ENCODE results near the gene APPL1.

The APPL1 gene

DNA sequence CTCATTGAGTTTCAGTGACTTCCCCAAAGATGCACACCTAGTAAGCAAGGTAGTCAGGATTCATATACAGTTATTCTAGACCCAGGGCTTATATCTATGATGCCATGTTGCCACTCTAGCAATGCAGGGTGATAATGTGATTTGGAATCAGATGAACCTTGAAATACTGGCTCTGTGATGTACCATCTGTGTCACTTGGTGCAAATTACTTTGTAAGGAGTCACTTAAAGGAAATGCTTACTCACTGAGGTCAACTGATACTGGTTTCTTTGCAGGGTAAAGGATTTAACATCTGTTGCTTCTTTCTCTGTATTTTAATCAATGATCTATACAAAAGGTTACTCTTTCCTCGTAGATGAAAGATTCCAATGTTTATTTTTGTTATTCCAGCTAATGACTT is 54.2 kb downstream of the APPL1 start:
- TF ChIP-seq, protein P1, sequence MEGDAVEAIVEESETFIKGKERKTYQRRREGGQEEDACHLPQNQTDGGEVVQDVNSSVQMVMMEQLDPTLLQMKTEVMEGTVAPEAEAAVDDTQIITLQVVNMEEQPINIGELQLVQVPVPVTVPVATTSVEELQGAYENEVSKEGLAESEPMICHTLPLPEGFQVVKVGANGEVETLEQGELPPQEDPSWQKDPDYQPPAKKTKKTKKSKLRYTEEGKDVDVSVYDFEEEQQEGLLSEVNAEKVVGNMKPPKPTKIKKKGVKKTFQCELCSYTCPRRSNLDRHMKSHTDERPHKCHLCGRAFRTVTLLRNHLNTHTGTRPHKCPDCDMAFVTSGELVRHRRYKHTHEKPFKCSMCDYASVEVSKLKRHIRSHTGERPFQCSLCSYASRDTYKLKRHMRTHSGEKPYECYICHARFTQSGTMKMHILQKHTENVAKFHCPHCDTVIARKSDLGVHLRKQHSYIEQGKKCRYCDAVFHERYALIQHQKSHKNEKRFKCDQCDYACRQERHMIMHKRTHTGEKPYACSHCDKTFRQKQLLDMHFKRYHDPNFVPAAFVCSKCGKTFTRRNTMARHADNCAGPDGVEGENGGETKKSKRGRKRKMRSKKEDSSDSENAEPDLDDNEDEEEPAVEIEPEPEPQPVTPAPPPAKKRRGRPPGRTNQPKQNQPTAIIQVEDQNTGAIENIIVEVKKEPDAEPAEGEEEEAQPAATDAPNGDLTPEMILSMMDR (IDR thresholded peaks at IDR 0.05; ENCODE audit: control insufficient read depth, insufficient read depth, low read depth, low read length, missing control alignments) = no peak
- no peak for DNase-seq (ENCODE audit: low read depth)
- no peak overlapping the region for H3K4me3 ChIP-seq (ENCODE audit: control insufficient read depth, low read depth, low read length)

DNA sequence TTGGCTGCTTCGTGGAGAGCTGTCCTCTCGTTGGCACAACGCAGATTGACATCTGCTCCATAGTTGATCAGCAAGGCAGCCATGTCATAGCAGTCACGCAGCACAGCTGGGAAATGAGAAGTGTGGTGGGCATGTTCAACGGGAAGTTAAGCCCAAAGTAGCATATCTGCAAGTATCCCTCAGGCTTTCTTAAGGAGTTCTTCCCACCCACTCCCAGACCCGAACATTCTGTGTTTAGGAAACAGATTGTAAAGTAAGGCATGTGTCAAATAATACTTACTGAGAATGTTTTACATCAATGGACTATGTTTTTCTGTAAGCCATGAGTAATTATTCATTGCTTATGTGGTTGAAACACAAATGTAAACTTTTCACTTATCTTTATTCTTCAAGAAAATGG is 55.8 kb downstream of the APPL1 start:
- TF ChIP-seq, protein P1 (IDR thresholded peaks at IDR 0.05; ENCODE audit: control insufficient read depth, insufficient read depth, low read depth, low read length, missing control alignments) = no peak
- DNase-seq (ENCODE audit: low read depth) = no peak
- H3K4me3 ChIP-seq (ENCODE audit: control insufficient read depth, low read depth, low read length) = no peak overlapping the region

DNA sequence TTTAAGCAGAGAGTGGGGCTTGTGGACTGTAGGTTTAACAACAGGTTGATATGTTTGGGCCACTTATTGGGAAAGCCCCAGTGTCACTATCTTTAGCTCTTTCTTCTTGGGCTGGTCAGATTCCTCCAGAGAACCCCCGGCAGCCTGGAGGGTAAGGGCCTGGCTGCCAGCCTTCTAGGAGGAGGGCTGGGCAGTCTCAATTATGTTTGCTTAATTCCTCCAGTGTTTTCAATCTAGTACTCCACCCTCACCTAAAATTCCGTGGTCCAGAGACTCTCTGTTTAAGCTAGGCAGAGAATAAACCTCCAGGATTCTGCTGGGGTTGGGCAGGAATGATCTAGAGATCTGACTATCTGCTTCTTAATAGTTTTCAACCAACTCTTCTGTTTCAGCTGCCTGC is 59.7 kb downstream of the APPL1 start:
- TF ChIP-seq, protein P1 (IDR thresholded peaks at IDR 0.05; ENCODE audit: control insufficient read depth, insufficient read depth, low read depth, low read length, missing control alignments) = no peak
- no peak for DNase-seq (ENCODE audit: low read depth)
- H3K4me3 ChIP-seq (ENCODE audit: control insufficient read depth, low read depth, low read length) = no peak overlapping the region

DNA sequence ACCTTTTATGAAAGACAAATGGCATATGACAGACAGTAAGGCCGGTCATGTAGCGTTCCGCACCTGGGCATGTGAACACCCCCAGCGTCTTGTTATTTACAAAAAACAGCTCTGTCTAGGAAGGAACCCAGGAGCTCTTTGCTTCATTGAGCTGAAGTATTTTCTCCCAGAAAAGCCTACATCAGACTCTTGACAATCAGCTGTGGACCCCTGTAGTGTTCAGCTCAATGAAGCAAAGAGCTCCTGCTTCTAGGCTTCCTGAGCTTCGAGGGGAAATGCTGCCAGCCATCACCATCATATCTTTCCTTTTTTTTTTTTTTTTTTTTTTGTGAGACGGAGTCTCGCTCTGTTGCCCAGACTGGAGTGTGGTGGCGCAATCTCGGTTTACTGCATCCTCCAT is 60.9 kb downstream of the APPL1 start:
- no peak overlapping the region for H3K4me3 ChIP-seq (ENCODE audit: control insufficient read depth, low read depth, low read length)
- TF ChIP-seq, protein P1 (IDR thresholded peaks at IDR 0.05; ENCODE audit: control insufficient read depth, insufficient read depth, low read depth, low read length, missing control alignments) = no peak
- DNase-seq (ENCODE audit: low read depth) = no peak

DNA sequence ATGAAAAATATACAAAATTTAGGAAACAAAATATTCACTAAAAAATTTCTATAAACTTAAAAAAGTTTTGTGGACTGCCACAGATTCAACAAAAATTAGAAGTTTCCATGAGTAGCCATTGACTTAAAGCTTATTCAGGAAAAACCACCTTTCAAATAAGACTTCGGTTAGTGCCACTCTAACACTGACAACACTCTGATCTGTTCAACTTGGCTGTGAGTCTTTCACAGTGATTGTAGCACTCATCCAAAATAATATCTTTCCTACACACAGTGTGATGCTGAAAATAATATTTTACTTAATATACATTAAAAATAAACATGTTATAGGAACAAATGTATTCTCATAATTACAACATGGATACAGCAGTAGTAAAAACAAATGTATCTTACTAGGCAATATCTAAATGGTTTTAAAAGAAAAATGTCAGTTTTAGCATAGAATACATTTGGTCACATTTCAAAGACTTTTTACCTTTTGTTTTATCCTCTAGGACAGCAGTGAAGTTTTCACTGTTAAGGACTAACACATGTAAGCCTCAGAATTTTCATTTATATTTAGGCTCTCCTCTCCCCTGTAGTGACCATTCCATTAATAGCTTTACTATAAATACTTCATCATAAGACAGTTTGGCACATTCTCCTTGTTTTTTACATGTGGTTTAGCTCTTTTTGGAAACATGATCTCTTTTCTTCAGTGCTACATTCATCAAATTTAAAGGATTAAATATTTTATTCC is 64.8 kb downstream of the APPL1 start, which contains the start of gene ASB14:
Gene ASB14 (minus strand): TSS at position 527 of the 738 bp plus-strand sequence. CDS start 652 bp downstream, outside the sequence.
- TF ChIP-seq, protein P1 (IDR thresholded peaks at IDR 0.05; ENCODE audit: control insufficient read depth, insufficient read depth, low read depth, low read length, missing control alignments) = no peak
- no peak for DNase-seq (ENCODE audit: low read depth)
- H3K4me3 ChIP-seq (ENCODE audit: control insufficient read depth, low read depth, low read length) = no peak within 1 kb of the TSS

DNA sequence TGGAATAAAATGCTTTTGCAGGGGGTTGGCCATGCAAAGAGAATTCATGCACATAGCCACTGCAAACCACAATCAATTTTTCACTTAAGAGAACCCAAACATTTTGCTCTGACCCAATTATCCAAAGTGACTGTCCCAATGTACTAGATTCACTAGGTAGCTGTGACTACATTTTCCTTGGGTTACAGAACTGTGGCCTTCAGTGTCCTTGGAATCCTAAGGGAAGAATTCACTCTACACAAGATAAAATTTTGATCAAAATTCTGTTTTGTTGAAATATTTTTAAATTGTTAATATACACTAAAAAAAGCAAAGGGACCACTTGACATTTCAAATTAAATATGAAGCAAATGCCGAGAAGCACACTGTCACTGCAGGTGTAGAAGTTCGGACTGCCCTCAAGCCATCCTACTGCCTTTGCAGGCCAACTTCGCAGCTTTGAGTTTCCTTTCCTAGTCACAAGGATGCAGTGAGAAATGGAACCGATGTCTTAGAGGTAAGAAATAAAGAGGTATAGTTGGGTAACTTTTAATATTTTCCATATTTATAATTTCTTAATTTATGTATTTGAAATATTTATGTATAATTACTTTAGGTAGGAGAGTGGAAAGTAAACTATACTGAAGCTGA is 65.5 kb downstream of the APPL1 start:
- H3K4me3 ChIP-seq (ENCODE audit: control insufficient read depth, low read depth, low read length) = no peak overlapping the region
- no peak for DNase-seq (ENCODE audit: low read depth)
- TF ChIP-seq, protein P1 (IDR thresholded peaks at IDR 0.05; ENCODE audit: control insufficient read depth, insufficient read depth, low read depth, low read length, missing control alignments) = no peak
